NB4 (cell line): ENCODE measurements around the gene SSR2.
"Not testable (repeated sequence)": the region's sequence is repeated elsewhere in the genome, so short reads cannot be mapped to it uniquely, and the experiment has no call there.

Source experiments
- DNase-seq: peaks from one replicate; pipeline ENCODE4 v3.0.0; 2010; ENCODE audit warnings: low read depth
- H3K4me3 ChIP-seq: one replicate; pipeline ENCODE4 v1.5.1; 2011; ENCODE audit warnings: mild to moderate bottlenecking, low read depth, low read length, moderate library complexity
- CTCF ChIP-seq: IDR thresholded peaks from one replicate; pipeline ENCODE4 v1.5.1; 2012; ENCODE audit warnings: low read depth, low read length
- MAX ChIP-seq: IDR thresholded peaks from 2 replicates; pipeline ENCODE4 v1.6.1; 2011; ENCODE audit warnings: low read depth, low read length
- MYC ChIP-seq: IDR thresholded peaks from 2 replicates; pipeline ENCODE4 v1.6.1; 2011; ENCODE audit warnings: low read depth, low read length
- POLR2A ChIP-seq: IDR thresholded peaks from 2 replicates; pipeline ENCODE4 v1.6.1; 2011; ENCODE audit warnings: mild to moderate bottlenecking; ENCODE audit not compliant: insufficient read length; ENCODE audit errors: extremely low read depth

Gene SSR2

GRCh38 chr1:155990005-155990739 lies 30.6 kb downstream of the SSR2 start:
- no peak overlapping the region for H3K4me3 ChIP-seq
- no peak; the same call in 1 of the 2 replicates for TF ChIP-seq MYC
- TF ChIP-seq MAX = 0 out of 2 replicates have a peak, but pooled peaks have one; percentile 1
- TF ChIP-seq POLR2A = no peak
- TF ChIP-seq CTCF = no peak
- DNase-seq = peak; percentile 79

GRCh38 chr1:155989242-155990004 lies 31.3 kb downstream of the SSR2 start:
- H3K4me3 ChIP-seq = no peak overlapping the region
- peak; percentile 82 for DNase-seq
- TF ChIP-seq CTCF = peak; percentile 97
- TF ChIP-seq MYC = no peak

GRCh38 chr1:155984903-155985645 lies 35.7 kb downstream of the SSR2 start:
- not testable (repeated sequence) for DNase-seq

GRCh38 chr1:155984341-155984740 lies 36.4 kb downstream of the SSR2 start:
- no peak for DNase-seq
- H3K4me3 ChIP-seq = no peak overlapping the region
- TF ChIP-seq MYC (no peak), POLR2A (no peak), CTCF (no peak)

More at GRCh38 chr1:155984903-155985645, 35.7 kb downstream of the SSR2 start:
- not testable (repeated sequence) for H3K4me3 ChIP-seq

- no peak for DNase-seq
- no peak overlapping the region for H3K4me3 ChIP-seq
- TF ChIP-seq CTCF (no peak), MAX (no peak), MYC (no peak), POLR2A (no peak)
These were observed 37.3 kb downstream of the SSR2 start for GRCh38 chr1:155983191-155984024.

- TF ChIP-seq POLR2A (no peak), MAX (peak; percentile 30), CTCF (no peak), MYC (no peak)
- H3K4me3 ChIP-seq = no peak overlapping the region
- no peak for DNase-seq
These were observed 38.6 kb downstream of the SSR2 start for GRCh38 chr1:155982106-155982505.
